DOHH2 (cell line): Measurements from ENCODE around the gene DCLK2.

Source experiments
- H3F3A ChIP-seq: fragments of 200-600 bp; sonication (generic), shearing (Covaris generic); 2 replicates; pipeline ENCODE4 v1.6.0; 2016; ENCODE audit warnings: antibody characterized with exemption, mild to moderate bottlenecking; ENCODE audit not compliant: control insufficient read depth, insufficient read depth
- H3K27ac ChIP-seq: fragments of 200-600 bp; sonication (generic); 2 replicates; pipeline ENCODE4 v1.5.1; 2014; ENCODE audit warnings: low read depth, mild to moderate bottlenecking, low read length, moderate library complexity
- H3K27me3 ChIP-seq: fragments of 200-600 bp; sonication (generic); 2 replicates; pipeline ENCODE4 v1.6.1; 2014; ENCODE audit warnings: mild to moderate bottlenecking, low read length, mixed read lengths; ENCODE audit not compliant: control insufficient read depth
- H3K36me3 ChIP-seq: fragments of 200-600 bp; sonication (generic); 2 replicates; pipeline ENCODE4 v1.6.1; 2014; ENCODE audit warnings: mild to moderate bottlenecking, low read length, moderate library complexity, mixed read lengths; ENCODE audit not compliant: control insufficient read depth
- H3K4me1 ChIP-seq: fragments of 200-600 bp; sonication (generic); 2 replicates; pipeline ENCODE4 v1.6.1; 2014; ENCODE audit warnings: mild to moderate bottlenecking, low read length, mixed read lengths; ENCODE audit not compliant: control insufficient read depth
- H3K4me2 ChIP-seq: fragments of 200-600 bp; sonication (generic); 2 replicates; pipeline ENCODE4 v1.6.0; 2014; ENCODE audit warnings: mild to moderate bottlenecking, low read length, moderate library complexity
- H3K4me3 ChIP-seq: fragments of 200-600 bp; sonication (generic); 2 replicates; pipeline ENCODE4 v1.5.1; 2014; ENCODE audit warnings: mild to moderate bottlenecking, low read length, mixed read lengths
- H3K79me2 ChIP-seq: fragments of 200-600 bp; sonication (generic); 2 replicates; pipeline ENCODE4 v1.6.1; 2014; ENCODE audit warnings: mild to moderate bottlenecking, low read length, mixed read lengths; ENCODE audit not compliant: control insufficient read depth
- H3K9me2 ChIP-seq: fragments of 200-600 bp; sonication (generic); replicated peaks from 2 replicates; pipeline ENCODE4 v1.6.1; 2014; ENCODE audit warnings: mild to moderate bottlenecking, low read length, mixed read lengths; ENCODE audit not compliant: control insufficient read depth
- H3K9me3 ChIP-seq: fragments of 200-600 bp; sonication (generic); 2 replicates; pipeline ENCODE4 v1.6.1; 2014; ENCODE audit warnings: antibody characterized with exemption, low read length, mixed read lengths; ENCODE audit not compliant: control insufficient read depth, insufficient read depth
- H4K20me1 ChIP-seq: fragments of 200-600 bp; sonication (generic); 2 replicates; pipeline ENCODE4 v1.6.0; 2014; ENCODE audit warnings: low read depth, mild to moderate bottlenecking, antibody characterized with exemption, low read length, moderate library complexity; ENCODE audit not compliant: control insufficient read depth, insufficient read depth
- EZH2phosphoT487 ChIP-seq: fragments of 200-600 bp; sonication (generic); IDR thresholded peaks from 2 replicates; pipeline ENCODE4 v1.6.1; 2017; ENCODE audit warnings: borderline replicate concordance, mild to moderate bottlenecking, antibody characterized with exemption, low read length, moderate library complexity, mixed read lengths
- TF ChIP-seq, protein P1 (sequence below): fragments of 200-600 bp; sonication (generic); IDR thresholded peaks from one replicate; pipeline ENCODE4 v1.5.1; 2014; ENCODE audit warnings: antibody characterized with exemption, mild to moderate bottlenecking, low read depth, low read length; ENCODE audit not compliant: poor library complexity, severe bottlenecking

Gene DCLK2

DNA sequence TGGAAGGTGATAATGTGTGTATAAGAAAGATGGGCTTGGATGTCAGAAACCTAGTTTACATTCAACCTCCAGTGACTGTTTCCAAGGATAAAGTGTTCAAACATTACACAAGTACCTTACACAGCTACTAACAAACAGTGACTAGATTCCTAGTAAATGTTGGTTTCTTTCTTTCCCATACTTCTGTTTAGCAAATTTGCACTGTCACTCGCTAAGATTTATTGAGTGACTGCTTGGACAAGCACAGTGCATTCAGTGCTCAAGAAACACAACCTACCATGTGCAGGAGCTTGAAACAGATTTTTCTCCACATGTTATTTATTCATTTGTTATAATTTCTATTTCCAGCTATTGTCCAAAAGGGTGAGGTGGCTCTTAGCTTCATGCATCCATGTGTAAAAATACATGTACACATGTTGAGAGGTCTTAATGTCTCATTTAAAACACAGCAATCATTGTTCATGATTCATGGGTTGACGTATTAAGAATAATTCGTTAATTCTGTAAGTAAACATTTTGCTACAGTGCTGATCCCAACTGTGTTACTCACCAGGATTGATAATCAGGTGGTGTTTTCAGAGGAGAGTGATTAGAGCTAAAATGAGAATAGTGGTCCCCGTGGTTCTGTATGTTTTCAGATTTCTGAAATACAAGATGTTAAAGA is 153.0 kb downstream of the DCLK2 start:
- no peak overlapping the region for H3K4me3 ChIP-seq
- TF ChIP-seq, protein P1, sequence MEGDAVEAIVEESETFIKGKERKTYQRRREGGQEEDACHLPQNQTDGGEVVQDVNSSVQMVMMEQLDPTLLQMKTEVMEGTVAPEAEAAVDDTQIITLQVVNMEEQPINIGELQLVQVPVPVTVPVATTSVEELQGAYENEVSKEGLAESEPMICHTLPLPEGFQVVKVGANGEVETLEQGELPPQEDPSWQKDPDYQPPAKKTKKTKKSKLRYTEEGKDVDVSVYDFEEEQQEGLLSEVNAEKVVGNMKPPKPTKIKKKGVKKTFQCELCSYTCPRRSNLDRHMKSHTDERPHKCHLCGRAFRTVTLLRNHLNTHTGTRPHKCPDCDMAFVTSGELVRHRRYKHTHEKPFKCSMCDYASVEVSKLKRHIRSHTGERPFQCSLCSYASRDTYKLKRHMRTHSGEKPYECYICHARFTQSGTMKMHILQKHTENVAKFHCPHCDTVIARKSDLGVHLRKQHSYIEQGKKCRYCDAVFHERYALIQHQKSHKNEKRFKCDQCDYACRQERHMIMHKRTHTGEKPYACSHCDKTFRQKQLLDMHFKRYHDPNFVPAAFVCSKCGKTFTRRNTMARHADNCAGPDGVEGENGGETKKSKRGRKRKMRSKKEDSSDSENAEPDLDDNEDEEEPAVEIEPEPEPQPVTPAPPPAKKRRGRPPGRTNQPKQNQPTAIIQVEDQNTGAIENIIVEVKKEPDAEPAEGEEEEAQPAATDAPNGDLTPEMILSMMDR: no peak
- TF ChIP-seq EZH2phosphoT487: no peak
- no peak overlapping the region for H3K4me2 ChIP-seq
- no peaks in the 10 kb centered on the region for H3K9me2 ChIP-seq
- no peaks in the 10 kb centered on the region for H3K9me3 ChIP-seq
- no peak overlapping the region for H3K27ac ChIP-seq
- H4K20me1 ChIP-seq: no peaks in the 10 kb centered on the region
- H3K27me3 ChIP-seq: peaks cover 5% of the 10 kb centered on the region; the same call in 1 of the 2 replicates
- H3F3A ChIP-seq: no peaks in the 10 kb centered on the region
- H3K4me1 ChIP-seq: no peaks in the 10 kb centered on the region
- no peaks in the 10 kb centered on the region for H3K36me3 ChIP-seq
- H3K79me2 ChIP-seq: no peaks in the 10 kb centered on the region

DNA sequence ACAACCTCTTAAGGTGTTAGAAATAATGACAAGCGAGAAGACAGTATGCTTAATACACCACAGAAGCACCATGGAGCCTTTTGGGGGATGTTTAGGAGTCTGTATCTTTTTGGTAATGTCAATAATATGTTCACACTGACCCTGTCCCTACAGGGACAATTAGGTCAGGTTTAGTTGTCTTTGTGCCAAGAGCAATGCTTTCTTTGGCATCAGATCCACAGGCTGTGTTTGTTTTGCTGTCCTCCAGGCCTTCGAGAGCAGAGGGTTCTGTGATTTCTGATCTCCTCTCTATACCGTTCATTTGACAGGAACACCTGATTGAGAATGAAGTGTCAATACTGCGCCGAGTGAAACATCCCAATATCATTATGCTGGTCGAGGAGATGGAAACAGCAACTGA is 153.8 kb downstream of the DCLK2 start:
- Histone ChIP-seq H3K27ac (no peak overlapping the region), H4K20me1 (no peaks in the 10 kb centered on the region), H3K4me1 (no peaks in the 10 kb centered on the region), H3K4me3 (no peak overlapping the region), H3K9me2 (no peaks in the 10 kb centered on the region), H3K27me3 (peaks cover 5% of the 10 kb centered on the region; the same call in 1 of the 2 replicates), H3K4me2 (no peak overlapping the region), H3K36me3 (no peaks in the 10 kb centered on the region), H3F3A (no peaks in the 10 kb centered on the region), H3K79me2 (no peaks in the 10 kb centered on the region), H3K9me3 (no peaks in the 10 kb centered on the region)
- TF ChIP-seq EZH2phosphoT487: no peak
- TF ChIP-seq, protein P1: no peak

DNA sequence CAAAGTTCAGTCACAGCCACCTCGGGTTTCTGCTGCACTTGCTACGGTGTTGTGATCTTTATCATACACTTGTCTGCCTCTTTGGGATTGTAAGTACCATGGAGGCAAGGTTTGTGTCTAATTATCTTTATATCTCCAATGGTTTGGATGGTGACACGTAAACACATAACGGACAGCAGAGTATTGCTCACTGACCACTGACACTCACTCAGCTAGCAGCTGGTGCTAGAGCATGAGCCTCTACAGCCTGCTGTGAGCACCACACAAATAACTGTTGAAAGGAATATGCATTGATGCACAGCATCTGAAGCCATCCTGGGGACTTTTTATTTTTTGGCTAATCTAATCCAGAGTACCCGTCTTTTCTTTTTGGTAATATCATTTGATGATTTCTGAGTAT is 156.0 kb downstream of the DCLK2 start:
- Histone ChIP-seq H4K20me1 (no peaks in the 10 kb centered on the region), H3F3A (no peaks in the 10 kb centered on the region)

More for the DNA sequence above, 156.0 kb downstream of the DCLK2 start:
- TF ChIP-seq EZH2phosphoT487: no peak
- TF ChIP-seq, protein P1: no peak
- Histone ChIP-seq H3K9me3 (no peaks in the 10 kb centered on the region), H3K4me1 (no peaks in the 10 kb centered on the region), H3K4me2 (no peak overlapping the region), H3K9me2 (no peaks in the 10 kb centered on the region), H3K79me2 (no peaks in the 10 kb centered on the region), H3K27me3 (peaks cover 8% of the 10 kb centered on the region), H3K27ac (no peak overlapping the region), H3K4me3 (no peak overlapping the region), H3K36me3 (no peaks in the 10 kb centered on the region)
